ENCODE results near the gene ASAH2.

ASAH2 gene

DNA sequence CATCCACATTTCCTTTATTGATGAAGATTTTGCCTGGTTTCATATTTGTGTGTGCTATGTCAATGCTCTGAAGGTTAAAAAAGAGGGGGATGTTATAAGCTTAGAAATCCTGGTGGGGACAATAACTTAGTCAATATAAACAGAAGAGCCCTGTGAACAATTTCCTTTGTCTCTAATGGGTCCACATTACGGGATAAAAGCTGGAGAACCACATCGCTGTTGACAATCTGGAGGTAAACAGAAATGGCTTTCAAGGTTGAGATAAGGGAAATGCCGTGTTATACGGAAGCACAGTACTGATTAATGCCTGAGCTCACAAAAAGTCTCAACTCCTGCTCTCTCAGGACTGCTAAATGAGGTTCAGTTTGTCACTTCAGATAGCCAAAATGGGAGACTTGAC, 16.8 kb downstream of the ASAH2 start:
- no peak overlapping the region for H3K4me3 ChIP-seq (ENCODE audit: low read depth, low read length)
- in situ Hi-C loops (cut with HindIII; ENCODE audit: low sequenced_read_pairs): no loop called here
- TF ChIP-seq, protein P1, sequence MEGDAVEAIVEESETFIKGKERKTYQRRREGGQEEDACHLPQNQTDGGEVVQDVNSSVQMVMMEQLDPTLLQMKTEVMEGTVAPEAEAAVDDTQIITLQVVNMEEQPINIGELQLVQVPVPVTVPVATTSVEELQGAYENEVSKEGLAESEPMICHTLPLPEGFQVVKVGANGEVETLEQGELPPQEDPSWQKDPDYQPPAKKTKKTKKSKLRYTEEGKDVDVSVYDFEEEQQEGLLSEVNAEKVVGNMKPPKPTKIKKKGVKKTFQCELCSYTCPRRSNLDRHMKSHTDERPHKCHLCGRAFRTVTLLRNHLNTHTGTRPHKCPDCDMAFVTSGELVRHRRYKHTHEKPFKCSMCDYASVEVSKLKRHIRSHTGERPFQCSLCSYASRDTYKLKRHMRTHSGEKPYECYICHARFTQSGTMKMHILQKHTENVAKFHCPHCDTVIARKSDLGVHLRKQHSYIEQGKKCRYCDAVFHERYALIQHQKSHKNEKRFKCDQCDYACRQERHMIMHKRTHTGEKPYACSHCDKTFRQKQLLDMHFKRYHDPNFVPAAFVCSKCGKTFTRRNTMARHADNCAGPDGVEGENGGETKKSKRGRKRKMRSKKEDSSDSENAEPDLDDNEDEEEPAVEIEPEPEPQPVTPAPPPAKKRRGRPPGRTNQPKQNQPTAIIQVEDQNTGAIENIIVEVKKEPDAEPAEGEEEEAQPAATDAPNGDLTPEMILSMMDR (IDR thresholded peaks at IDR 0.05; ENCODE audit: low read depth, low read length, missing control alignments): no peak
- DNase-seq (ENCODE audit: low read depth): no peak

GRCh38 chr10:50232261-50232639, 19.1 kb downstream of the ASAH2 start:
- TF ChIP-seq, protein P1 (IDR thresholded peaks at IDR 0.05; ENCODE audit: low read depth, low read length, missing control alignments): no peak
- in situ Hi-C loops (cut with HindIII; ENCODE audit: low sequenced_read_pairs): no loop called here
- H3K4me3 ChIP-seq (ENCODE audit: low read depth, low read length): no peak overlapping the region
- no peak for DNase-seq (ENCODE audit: low read depth)

GRCh38 chr10:50231515-50232260, 19.6 kb downstream of the ASAH2 start:
- no peak overlapping the region for H3K4me3 ChIP-seq (ENCODE audit: low read depth, low read length)
- no peak for DNase-seq (ENCODE audit: low read depth)
- in situ Hi-C loops (cut with HindIII; ENCODE audit: low sequenced_read_pairs): no loop called here
- TF ChIP-seq, protein P1 (IDR thresholded peaks at IDR 0.05; ENCODE audit: low read depth, low read length, missing control alignments): no peak

- TF ChIP-seq, protein P1 (IDR thresholded peaks at IDR 0.05; ENCODE audit: low read depth, low read length, missing control alignments): no peak
- in situ Hi-C loops (cut with HindIII; ENCODE audit: low sequenced_read_pairs): no loop called here
Measured at GRCh38 chr10:50229460-50229859, 21.9 kb downstream of the ASAH2 start.

GRCh38 chr10:50228672-50229071, 22.6 kb downstream of the ASAH2 start:
- in situ Hi-C loops (cut with HindIII; ENCODE audit: low sequenced_read_pairs): no loop called here
- H3K4me3 ChIP-seq (ENCODE audit: low read depth, low read length): no peak overlapping the region
- TF ChIP-seq, protein P1 (IDR thresholded peaks at IDR 0.05; ENCODE audit: low read depth, low read length, missing control alignments): no peak
- DNase-seq (ENCODE audit: low read depth): no peak

More at GRCh38 chr10:50229460-50229859, 21.9 kb downstream of the ASAH2 start:
- H3K4me3 ChIP-seq (ENCODE audit: low read depth, low read length): no peak overlapping the region
- DNase-seq (ENCODE audit: low read depth): no peak

- TF ChIP-seq, protein P1 (IDR thresholded peaks at IDR 0.05; ENCODE audit: low read depth, low read length, missing control alignments): no peak
- DNase-seq (ENCODE audit: low read depth): no peak
- in situ Hi-C loops (cut with HindIII; ENCODE audit: low sequenced_read_pairs): no loop called here
- no peak overlapping the region for H3K4me3 ChIP-seq (ENCODE audit: low read depth, low read length)
Measured at GRCh38 chr10:50226610-50227009, 24.7 kb downstream of the ASAH2 start.

Data from astrocyte of the cerebellum (primary cell).